Liver (tissue), 9 donors: ENCODE data around the gene RAB3GAP1. TPM values are rescaled to one million over a fixed set of nuclear protein-coding genes. Genes with fewer than 3 reads are reported as not detected.

Source experiments
- DNase-seq: peaks from one replicate; pipeline ENCODE4 v3.0.0-alpha.2; 2017; ENCODE audit warnings: low spot score
- H3K27ac ChIP-seq, 2 donors: one replicate each; pipeline ENCODE4 v1.7.0; 2013; ENCODE audit warnings: inconsistent platforms in 2 of 2, low read length in 2 of 2, control low read depth in 1 of 2, low read depth in 1 of 2, mild to moderate bottlenecking in 1 of 2
- H3K27me3 ChIP-seq, 4 donors: one replicate each; pipeline versions ENCODE4 v1.6.1 to v1.7.0; 2013; ENCODE audit warnings: low read length in 3 of 4, inconsistent platforms in 1 of 4, mild to moderate bottlenecking in 1 of 4, moderate library complexity in 1 of 4; ENCODE audit not compliant: control insufficient read depth in 4 of 4, insufficient read depth in 4 of 4
- H3K36me3 ChIP-seq, 4 donors: one replicate each; pipeline versions ENCODE4 v1.6.1 to v1.7.0; 2013; ENCODE audit warnings: low read length in 3 of 4, mild to moderate bottlenecking in 3 of 4, low read depth in 1 of 4, moderate library complexity in 1 of 4; ENCODE audit not compliant: control insufficient read depth in 4 of 4, insufficient read depth in 3 of 4
- H3K4me1 ChIP-seq, 4 donors: one replicate each; pipeline versions ENCODE4 v1.6.1 to v1.7.0; 2013; ENCODE audit warnings: low read length in 3 of 4, mild to moderate bottlenecking in 3 of 4, moderate library complexity in 1 of 4; ENCODE audit not compliant: control insufficient read depth in 4 of 4, insufficient read depth in 4 of 4
- H3K4me3 ChIP-seq, 3 donors: one replicate each; pipeline versions ENCODE4 v1.6.1 to v1.7.0; 2013; ENCODE audit warnings: low read length in 3 of 3, control low read depth in 1 of 3, low read depth in 1 of 3, mild to moderate bottlenecking in 1 of 3
- H3K9ac ChIP-seq, 2 donors: one replicate each; pipeline ENCODE4 v1.7.0; 2013; ENCODE audit warnings: low read length in 2 of 2, mild to moderate bottlenecking in 2 of 2, moderate library complexity in 2 of 2, control low read depth in 1 of 2, low read depth in 1 of 2
- H3K9me3 ChIP-seq, 4 donors: one replicate each; pipeline versions ENCODE4 v1.6.1 to v1.7.0; 2013; ENCODE audit warnings: low read length in 3 of 4; ENCODE audit not compliant: control insufficient read depth in 4 of 4
- EGR1 ChIP-seq, 2 donors: IDR thresholded peaks; 2 replicates each; pipeline ENCODE4 v1.6.1; 2016 to 2018; ENCODE audit warnings: antibody characterized with exemption in 2 of 2, low read depth in 2 of 2
- FOXA1 ChIP-seq: IDR thresholded peaks from 2 replicates; pipeline ENCODE4 v1.6.1; 2016; ENCODE audit warnings: antibody characterized with exemption
- FOXA2 ChIP-seq: IDR thresholded peaks from 2 replicates; pipeline ENCODE4 v1.6.1; 2016; ENCODE audit warnings: antibody characterized with exemption
- GABPA ChIP-seq, 2 donors: IDR thresholded peaks in 1 of 2; conservative IDR thresholded peaks in 1 of 2; 2 replicates each; pipeline ENCODE4 v1.6.1; 2016; ENCODE audit warnings: antibody characterized with exemption in 2 of 2, mild to moderate bottlenecking in 1 of 2, moderate library complexity in 1 of 2
- HNF4A ChIP-seq, 2 donors: conservative IDR thresholded peaks; 2 replicates each; pipeline ENCODE4 v1.6.1; 2016; ENCODE audit warnings: antibody characterized with exemption in 2 of 2, mild to moderate bottlenecking in 2 of 2
- HNF4G ChIP-seq: IDR thresholded peaks from 2 replicates; pipeline ENCODE4 v1.6.1; 2016; ENCODE audit warnings: antibody characterized with exemption
- JUND ChIP-seq, 2 donors: IDR thresholded peaks; 2 replicates each; pipeline ENCODE4 v1.6.1; 2016; ENCODE audit warnings: antibody characterized with exemption in 2 of 2
- NR2F2 ChIP-seq: IDR thresholded peaks from 2 replicates; pipeline ENCODE4 v1.6.1; 2016; ENCODE audit warnings: antibody characterized with exemption
- RAD21 ChIP-seq, 2 donors: IDR thresholded peaks; 2 replicates each; pipeline ENCODE4 v1.6.1; 2016; ENCODE audit warnings: antibody characterized with exemption in 2 of 2, mild to moderate bottlenecking in 2 of 2
- RXRA ChIP-seq, 2 donors: IDR thresholded peaks; 2 replicates each; pipeline ENCODE4 v1.6.1; 2017 to 2018; ENCODE audit warnings: antibody characterized with exemption in 2 of 2, mild to moderate bottlenecking in 1 of 2
- SP1 ChIP-seq: IDR thresholded peaks from 2 replicates; pipeline ENCODE4 v1.6.1; 2018; ENCODE audit warnings: antibody characterized with exemption, mild to moderate bottlenecking
- TAF1 ChIP-seq: conservative IDR thresholded peaks from 2 replicates; pipeline ENCODE4 v1.6.1; 2016; ENCODE audit warnings: antibody characterized with exemption, mild to moderate bottlenecking
- YY1 ChIP-seq: IDR thresholded peaks from 2 replicates; pipeline ENCODE4 v1.6.1; 2016; ENCODE audit warnings: antibody characterized with exemption, mild to moderate bottlenecking
- WGBS: extraction: QIAGEN DNeasy Blood & Tissue Kit; methylation state at CpG from one replicate; pipeline ENCODE4 v1.1.7; 2013; 5-methylcytosine and 5-hydroxymethylcytosine counted together
- polyA plus RNA-seq, 2 donors: library from polyadenylated mRNA; stranded (reverse) in 1 of 2; unstranded in 1 of 2; fragments of 200-250 nt in 1 of 2; fragments of >200 nt in 1 of 2; fragmentation: Nextera tagmentation in 1 of 2; extraction: Ambion mirVana in 1 of 2; gene quantifications; one replicate each; pipeline versions ENCODE4 v1.2.1 to v1.2.3, GENCODE V29; 2013 to 2015
- total RNA-seq, 2 donors: library from RNA; depleted of rRNA; stranded (reverse); fragments of >200 nt; gene quantifications; one replicate each; pipeline ENCODE4 v1.2.3, GENCODE V29; 2014
- TF ChIP-seq, protein P1 (sequence below): IDR thresholded peaks from 2 replicates; pipeline ENCODE4 v1.6.1; 2016; ENCODE audit warnings: antibody characterized with exemption
- TF ChIP-seq, protein P2 (sequence below): fragments of 150-350 bp; IDR thresholded peaks from 2 replicates; pipeline ENCODE4 v1.5.1; 2017; ENCODE audit warnings: improper control_type of control experiment, low read depth, low read length; ENCODE audit not compliant: missing input control
- TF ChIP-seq, protein P3 (sequence below): IDR thresholded peaks from 2 replicates; pipeline ENCODE4 v1.6.1; 2016; ENCODE audit warnings: antibody characterized with exemption
- TF ChIP-seq, protein P4 (sequence below): IDR thresholded peaks from 2 replicates; pipeline ENCODE4 v1.6.1; 2016; ENCODE audit warnings: antibody characterized with exemption
- TF ChIP-seq, protein P5 (sequence below): IDR thresholded peaks from 2 replicates; pipeline ENCODE4 v1.6.1; 2016; ENCODE audit warnings: antibody characterized with exemption, mild to moderate bottlenecking
- donor health status: healthy.
- donor health status: healthy.
- donor health status: healthy.
- donor health status: healthy.
- donor health status: healthy.

RAB3GAP1 gene
- total and polyA plus RNA-seq, 4 donors: 8.8 to 30.0 (median 15.1) TPM

DNA sequence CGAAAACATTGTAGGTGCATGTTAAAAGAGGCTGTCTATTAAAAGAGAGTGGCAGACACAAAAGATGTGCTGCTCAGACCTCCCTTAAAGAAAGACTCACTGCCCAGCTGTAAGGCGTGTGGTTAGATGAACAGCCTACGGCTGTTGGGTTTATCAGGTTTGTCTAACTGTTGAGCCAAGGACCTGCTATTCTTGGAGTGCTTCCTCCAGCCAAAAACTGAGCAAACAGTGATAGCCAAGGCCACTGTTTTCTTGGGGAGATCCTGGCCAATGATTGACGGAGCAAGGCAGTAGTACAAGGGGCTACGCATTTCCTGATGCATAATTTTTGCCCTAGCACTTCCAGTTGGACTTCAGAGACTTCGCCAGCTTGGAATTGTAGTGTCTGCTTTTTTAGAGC, 1.4 kb upstream of the RAB3GAP1 start (continued):
- no peak for TF ChIP-seq JUND (IDR thresholded peaks at IDR 0.05)
- TF ChIP-seq FOXA1: no peak
- TF ChIP-seq, protein P1, sequence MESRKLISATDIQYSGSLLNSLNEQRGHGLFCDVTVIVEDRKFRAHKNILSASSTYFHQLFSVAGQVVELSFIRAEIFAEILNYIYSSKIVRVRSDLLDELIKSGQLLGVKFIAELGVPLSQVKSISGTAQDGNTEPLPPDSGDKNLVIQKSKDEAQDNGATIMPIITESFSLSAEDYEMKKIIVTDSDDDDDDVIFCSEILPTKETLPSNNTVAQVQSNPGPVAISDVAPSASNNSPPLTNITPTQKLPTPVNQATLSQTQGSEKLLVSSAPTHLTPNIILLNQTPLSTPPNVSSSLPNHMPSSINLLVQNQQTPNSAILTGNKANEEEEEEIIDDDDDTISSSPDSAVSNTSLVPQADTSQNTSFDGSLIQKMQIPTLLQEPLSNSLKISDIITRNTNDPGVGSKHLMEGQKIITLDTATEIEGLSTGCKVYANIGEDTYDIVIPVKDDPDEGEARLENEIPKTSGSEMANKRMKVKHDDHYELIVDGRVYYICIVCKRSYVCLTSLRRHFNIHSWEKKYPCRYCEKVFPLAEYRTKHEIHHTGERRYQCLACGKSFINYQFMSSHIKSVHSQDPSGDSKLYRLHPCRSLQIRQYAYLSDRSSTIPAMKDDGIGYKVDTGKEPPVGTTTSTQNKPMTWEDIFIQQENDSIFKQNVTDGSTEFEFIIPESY: no peak
- TF ChIP-seq SP1: no peak

DNA sequence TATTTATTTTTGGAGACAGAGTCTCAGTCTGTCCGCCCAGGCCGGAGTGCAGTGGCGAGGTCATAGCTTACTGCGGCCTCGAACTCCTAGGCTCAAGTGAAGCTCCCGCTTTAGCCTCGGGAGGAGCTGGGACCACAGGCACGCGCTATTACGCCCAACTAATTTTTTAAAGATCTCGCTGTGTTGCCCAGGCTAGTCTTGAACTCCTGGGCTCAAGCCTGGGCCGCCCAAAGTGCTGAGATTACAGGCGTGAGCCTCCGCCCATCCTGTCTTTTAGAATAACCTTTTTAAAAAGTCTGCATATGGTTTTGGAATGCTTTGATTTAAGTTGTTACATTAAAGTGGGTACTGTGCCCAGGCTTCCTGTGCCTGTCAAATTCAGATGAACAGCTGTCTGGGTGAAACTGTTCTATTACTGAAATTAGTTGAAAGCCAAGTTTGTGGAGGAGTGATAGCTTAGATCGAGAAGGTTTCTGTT, 944 bp downstream of the RAB3GAP1 start:
- H3K9me3 ChIP-seq: no peaks in the 10 kb centered on the region
- WGBS: 15% methylated on average over 15 of the region's 15 CpGs
- peaks cover 2 to 14% (median 12%) of the 10 kb centered on the region in 4 donors for H3K4me1 ChIP-seq
- TF ChIP-seq GABPA (IDR thresholded peaks at IDR 0.05 in 1 of 2, conservative IDR thresholded peaks at IDR 0.05 in 1 of 2) (no peak), YY1 (no peak), SP1 (no peak), HNF4A (conservative IDR thresholded peaks at IDR 0.05) (no peak), FOXA1 (no peak), TAF1 (no peak), RAD21 (IDR thresholded peaks at IDR 0.05) (no peak), EGR1 (IDR thresholded peaks at IDR 0.05; ENCODE audit: low read depth in 2 of 2) (no peak)
- TF ChIP-seq, protein P2, sequence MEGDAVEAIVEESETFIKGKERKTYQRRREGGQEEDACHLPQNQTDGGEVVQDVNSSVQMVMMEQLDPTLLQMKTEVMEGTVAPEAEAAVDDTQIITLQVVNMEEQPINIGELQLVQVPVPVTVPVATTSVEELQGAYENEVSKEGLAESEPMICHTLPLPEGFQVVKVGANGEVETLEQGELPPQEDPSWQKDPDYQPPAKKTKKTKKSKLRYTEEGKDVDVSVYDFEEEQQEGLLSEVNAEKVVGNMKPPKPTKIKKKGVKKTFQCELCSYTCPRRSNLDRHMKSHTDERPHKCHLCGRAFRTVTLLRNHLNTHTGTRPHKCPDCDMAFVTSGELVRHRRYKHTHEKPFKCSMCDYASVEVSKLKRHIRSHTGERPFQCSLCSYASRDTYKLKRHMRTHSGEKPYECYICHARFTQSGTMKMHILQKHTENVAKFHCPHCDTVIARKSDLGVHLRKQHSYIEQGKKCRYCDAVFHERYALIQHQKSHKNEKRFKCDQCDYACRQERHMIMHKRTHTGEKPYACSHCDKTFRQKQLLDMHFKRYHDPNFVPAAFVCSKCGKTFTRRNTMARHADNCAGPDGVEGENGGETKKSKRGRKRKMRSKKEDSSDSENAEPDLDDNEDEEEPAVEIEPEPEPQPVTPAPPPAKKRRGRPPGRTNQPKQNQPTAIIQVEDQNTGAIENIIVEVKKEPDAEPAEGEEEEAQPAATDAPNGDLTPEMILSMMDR: no peak
- TF ChIP-seq, protein P3, sequence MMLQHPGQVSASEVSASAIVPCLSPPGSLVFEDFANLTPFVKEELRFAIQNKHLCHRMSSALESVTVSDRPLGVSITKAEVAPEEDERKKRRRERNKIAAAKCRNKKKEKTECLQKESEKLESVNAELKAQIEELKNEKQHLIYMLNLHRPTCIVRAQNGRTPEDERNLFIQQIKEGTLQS: no peak
- TF ChIP-seq, protein P4, sequence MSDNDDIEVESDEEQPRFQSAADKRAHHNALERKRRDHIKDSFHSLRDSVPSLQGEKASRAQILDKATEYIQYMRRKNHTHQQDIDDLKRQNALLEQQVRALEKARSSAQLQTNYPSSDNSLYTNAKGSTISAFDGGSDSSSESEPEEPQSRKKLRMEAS: no peak
- peak overlapping the region; percentile 83 to 100 (median 92) for H3K4me3 ChIP-seq
- peak overlapping the region; percentile 82 to 99 for H3K27ac ChIP-seq
- H3K27me3 ChIP-seq: no peaks in the 10 kb centered on the region
- no peak for DNase-seq
- peak overlapping the region; percentile 61 to 100 for H3K9ac ChIP-seq
- no peaks in the 10 kb centered on the region for H3K36me3 ChIP-seq

DNA sequence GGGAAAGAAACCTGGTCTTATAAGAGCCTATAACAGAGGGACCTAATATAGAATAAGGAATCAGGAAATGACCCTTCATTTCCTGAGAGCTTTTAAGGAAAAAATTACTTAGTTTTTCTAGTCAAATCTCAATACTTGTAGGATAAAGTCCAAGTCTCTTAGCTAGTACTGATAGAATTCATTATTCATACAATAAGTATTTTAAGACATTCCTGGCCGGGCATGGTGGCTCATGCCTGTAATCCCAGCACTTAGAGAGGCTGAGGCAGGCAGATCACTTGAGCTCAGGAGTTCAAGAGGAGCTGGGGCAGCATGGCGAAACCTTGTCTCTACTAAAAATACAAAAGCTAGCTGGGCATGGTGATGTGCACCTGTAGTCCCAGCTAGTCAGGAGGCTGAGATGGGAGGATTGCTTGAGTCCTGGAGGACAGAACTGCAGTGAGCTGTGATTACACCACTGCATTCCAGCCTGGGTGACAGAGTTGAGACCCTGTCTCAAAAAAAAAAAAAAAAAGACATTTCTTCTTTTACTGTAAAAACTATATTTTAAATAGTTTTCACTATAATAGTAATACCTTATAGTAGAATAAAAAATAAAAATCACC, 3.2 kb downstream of the RAB3GAP1 start:
- no peak overlapping the region for H3K27ac ChIP-seq
- no peak for DNase-seq
- H3K36me3 ChIP-seq: peaks cover 0 to 1% (median 0%) of the 10 kb centered on the region in 4 donors
- TF ChIP-seq, protein P4: no peak
- TF ChIP-seq TAF1 (no peak), FOXA1 (no peak), EGR1 (IDR thresholded peaks at IDR 0.05; ENCODE audit: low read depth in 2 of 2) (no peak), NR2F2 (no peak), RXRA (IDR thresholded peaks at IDR 0.05) (no peak), GABPA (IDR thresholded peaks at IDR 0.05 in 1 of 2, conservative IDR thresholded peaks at IDR 0.05 in 1 of 2) (no peak), HNF4G (no peak), JUND (IDR thresholded peaks at IDR 0.05) (no peak), FOXA2 (no peak)
- TF ChIP-seq, protein P5, sequence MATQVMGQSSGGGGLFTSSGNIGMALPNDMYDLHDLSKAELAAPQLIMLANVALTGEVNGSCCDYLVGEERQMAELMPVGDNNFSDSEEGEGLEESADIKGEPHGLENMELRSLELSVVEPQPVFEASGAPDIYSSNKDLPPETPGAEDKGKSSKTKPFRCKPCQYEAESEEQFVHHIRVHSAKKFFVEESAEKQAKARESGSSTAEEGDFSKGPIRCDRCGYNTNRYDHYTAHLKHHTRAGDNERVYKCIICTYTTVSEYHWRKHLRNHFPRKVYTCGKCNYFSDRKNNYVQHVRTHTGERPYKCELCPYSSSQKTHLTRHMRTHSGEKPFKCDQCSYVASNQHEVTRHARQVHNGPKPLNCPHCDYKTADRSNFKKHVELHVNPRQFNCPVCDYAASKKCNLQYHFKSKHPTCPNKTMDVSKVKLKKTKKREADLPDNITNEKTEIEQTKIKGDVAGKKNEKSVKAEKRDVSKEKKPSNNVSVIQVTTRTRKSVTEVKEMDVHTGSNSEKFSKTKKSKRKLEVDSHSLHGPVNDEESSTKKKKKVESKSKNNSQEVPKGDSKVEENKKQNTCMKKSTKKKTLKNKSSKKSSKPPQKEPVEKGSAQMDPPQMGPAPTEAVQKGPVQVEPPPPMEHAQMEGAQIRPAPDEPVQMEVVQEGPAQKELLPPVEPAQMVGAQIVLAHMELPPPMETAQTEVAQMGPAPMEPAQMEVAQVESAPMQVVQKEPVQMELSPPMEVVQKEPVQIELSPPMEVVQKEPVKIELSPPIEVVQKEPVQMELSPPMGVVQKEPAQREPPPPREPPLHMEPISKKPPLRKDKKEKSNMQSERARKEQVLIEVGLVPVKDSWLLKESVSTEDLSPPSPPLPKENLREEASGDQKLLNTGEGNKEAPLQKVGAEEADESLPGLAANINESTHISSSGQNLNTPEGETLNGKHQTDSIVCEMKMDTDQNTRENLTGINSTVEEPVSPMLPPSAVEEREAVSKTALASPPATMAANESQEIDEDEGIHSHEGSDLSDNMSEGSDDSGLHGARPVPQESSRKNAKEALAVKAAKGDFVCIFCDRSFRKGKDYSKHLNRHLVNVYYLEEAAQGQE: no peak
- TF ChIP-seq, protein P3: no peak
- TF ChIP-seq, protein P1: no peak

More for the DNA sequence above, 3.2 kb downstream of the RAB3GAP1 start:
- Histone ChIP-seq H3K4me1 (peaks cover 2 to 14% (median 12%) of the 10 kb centered on the region in 4 donors), H3K9ac (no peak overlapping the region), H3K4me3 (no peak overlapping the region), H3K27me3 (no peaks in the 10 kb centered on the region), H3K9me3 (no peaks in the 10 kb centered on the region)
- 88% methylated on average over 2 of the region's 2 CpGs for WGBS
